ENCODE results near the gene ESCO1.

ESCO1 gene

GRCh38 chr18:21489119-21489750, 111.3 kb downstream of the ESCO1 start:
- peak; percentile 42 for DNase-seq

- no peak for DNase-seq
Observed at GRCh38 chr18:21486905-21487437, 113.5 kb downstream of the ESCO1 start.

GRCh38 chr18:21484851-21485636, 115.5 kb downstream of the ESCO1 start:
- peak; percentile 10 for DNase-seq

- DNase-seq: no peak
Observed at GRCh38 chr18:21483051-21483450, 117.5 kb downstream of the ESCO1 start.

- no peak for DNase-seq
Observed at GRCh38 chr18:21481739-21482138, 118.8 kb downstream of the ESCO1 start.

GRCh38 chr18:21479721-21480120, 120.8 kb downstream of the ESCO1 start:
- no peak for DNase-seq
